ENCODE measurements around the gene COA1.

COA1 gene

GRCh38 chr7:43656997-43657396 is 72.3 kb downstream of the COA1 start:
- no peaks in the 10 kb centered on the region for H3K9me3 ChIP-seq (ENCODE audit: control insufficient read depth, low read length)
- H3K4me1 ChIP-seq, result no peaks in the 10 kb centered on the region
- H3K4me3 ChIP-seq (ENCODE audit: low read depth, low read length), result no peak overlapping the region
- H3K36me3 ChIP-seq (ENCODE audit: control insufficient read depth, insufficient read depth, low read length), result no peaks in the 10 kb centered on the region
- no peak overlapping the region for H3K9ac ChIP-seq
- peaks cover 6% of the 10 kb centered on the region for H3K79me2 ChIP-seq
- H3K4me2 ChIP-seq (ENCODE audit: low read length), result no peak overlapping the region
- H3K27me3 ChIP-seq (ENCODE audit: control insufficient read depth, insufficient read depth, low read length), result no peaks in the 10 kb centered on the region
- TF ChIP-seq CTCF (IDR thresholded peaks at IDR 0.05), result no peak
- no peak overlapping the region for H2AFZ ChIP-seq
- H3K27ac ChIP-seq, result no peak overlapping the region

- H3K4me1 ChIP-seq, result no peaks in the 10 kb centered on the region
- H3K9me3 ChIP-seq (ENCODE audit: control insufficient read depth, low read length), result no peaks in the 10 kb centered on the region
- no peak overlapping the region for H2AFZ ChIP-seq
- no peak overlapping the region for H3K9ac ChIP-seq
- H3K79me2 ChIP-seq, result peaks cover 4% of the 10 kb centered on the region
- no peak for TF ChIP-seq CTCF (IDR thresholded peaks at IDR 0.05)
- H3K27ac ChIP-seq, result no peak overlapping the region
- no peak overlapping the region for H3K4me2 ChIP-seq (ENCODE audit: low read length)
- H3K4me3 ChIP-seq (ENCODE audit: low read depth, low read length), result no peak overlapping the region
- H3K36me3 ChIP-seq (ENCODE audit: control insufficient read depth, insufficient read depth, low read length), result no peaks in the 10 kb centered on the region
- H3K27me3 ChIP-seq (ENCODE audit: control insufficient read depth, insufficient read depth, low read length), result no peaks in the 10 kb centered on the region
Measured at GRCh38 chr7:43655584-43655983, 73.7 kb downstream of the COA1 start.

- Histone ChIP-seq H3K9me3 (ENCODE audit: control insufficient read depth, low read length) (no peaks in the 10 kb centered on the region), H3K4me1 (no peaks in the 10 kb centered on the region), H3K27ac (no peak overlapping the region), H3K9ac (no peak overlapping the region), H3K27me3 (ENCODE audit: control insufficient read depth, insufficient read depth, low read length) (no peaks in the 10 kb centered on the region), H3K36me3 (ENCODE audit: control insufficient read depth, insufficient read depth, low read length) (no peaks in the 10 kb centered on the region), H2AFZ (no peak overlapping the region), H3K79me2 (peaks cover 4% of the 10 kb centered on the region), H3K4me2 (ENCODE audit: low read length) (no peak overlapping the region), H3K4me3 (ENCODE audit: low read depth, low read length) (no peak overlapping the region)
- no peak for TF ChIP-seq CTCF (IDR thresholded peaks at IDR 0.05)
Measured at GRCh38 chr7:43653891-43654504, 75.3 kb downstream of the COA1 start.

- no peak overlapping the region for H3K4me3 ChIP-seq (ENCODE audit: low read depth, low read length)
- no peaks in the 10 kb centered on the region for H3K36me3 ChIP-seq (ENCODE audit: control insufficient read depth, insufficient read depth, low read length)
- no peak overlapping the region for H3K27ac ChIP-seq
- TF ChIP-seq CTCF (IDR thresholded peaks at IDR 0.05), result no peak
- H3K27me3 ChIP-seq (ENCODE audit: control insufficient read depth, insufficient read depth, low read length), result no peaks in the 10 kb centered on the region
- H3K79me2 ChIP-seq, result peaks cover 4% of the 10 kb centered on the region
- no peak overlapping the region for H3K9ac ChIP-seq
- no peak overlapping the region for H2AFZ ChIP-seq
- H3K4me2 ChIP-seq (ENCODE audit: low read length), result no peak overlapping the region
- H3K4me1 ChIP-seq, result no peaks in the 10 kb centered on the region
- no peaks in the 10 kb centered on the region for H3K9me3 ChIP-seq (ENCODE audit: control insufficient read depth, low read length)
Measured at GRCh38 chr7:43653466-43653865, 75.9 kb downstream of the COA1 start.

GRCh38 chr7:43652364-43652763 is 77.0 kb downstream of the COA1 start:
- H3K79me2 ChIP-seq, result peaks cover 4% of the 10 kb centered on the region
- no peak overlapping the region for H3K4me3 ChIP-seq (ENCODE audit: low read depth, low read length)
- TF ChIP-seq CTCF (IDR thresholded peaks at IDR 0.05), result no peak
- no peaks in the 10 kb centered on the region for H3K4me1 ChIP-seq
- H3K27ac ChIP-seq, result no peak overlapping the region
- no peaks in the 10 kb centered on the region for H3K36me3 ChIP-seq (ENCODE audit: control insufficient read depth, insufficient read depth, low read length)
- no peak overlapping the region for H3K4me2 ChIP-seq (ENCODE audit: low read length)
- H2AFZ ChIP-seq, result no peak overlapping the region
- H3K9ac ChIP-seq, result no peak overlapping the region
- H3K9me3 ChIP-seq (ENCODE audit: control insufficient read depth, low read length), result no peaks in the 10 kb centered on the region
- no peaks in the 10 kb centered on the region for H3K27me3 ChIP-seq (ENCODE audit: control insufficient read depth, insufficient read depth, low read length)

Measured in parathyroid adenoma (tissue), 2 donors.